ENCODE measurements around the gene REPS2.

GRCh38 chrX:16975233-16975632 is 28.8 kb downstream of the REPS2 start:
- no peak for TF ChIP-seq POLR2A (IDR thresholded peaks at IDR 0.05; ENCODE audit: low read depth, low read length)
- TF ChIP-seq POLR2AphosphoS5 (IDR thresholded peaks at IDR 0.05; ENCODE audit: low read depth, low read length): no peak
- TF ChIP-seq TAF1 (IDR thresholded peaks at IDR 0.05; ENCODE audit: low read depth, low read length): no peak
- no peak for TF ChIP-seq SPI1 (IDR thresholded peaks at IDR 0.05; ENCODE audit: low read depth, low read length)
- TF ChIP-seq POU2F2 (IDR thresholded peaks at IDR 0.05; ENCODE audit: low read depth, low read length): no peak

Data from GM12891 (cell line).